ENCODE data around the gene CCDC71L. TPM values are rescaled to one million over a fixed set of nuclear protein-coding genes. Genes with fewer than 3 reads are reported as not detected.

CCDC71L gene
- total RNA-seq, 1 donor from 2014 or later, result 12.1 TPM

DNA sequence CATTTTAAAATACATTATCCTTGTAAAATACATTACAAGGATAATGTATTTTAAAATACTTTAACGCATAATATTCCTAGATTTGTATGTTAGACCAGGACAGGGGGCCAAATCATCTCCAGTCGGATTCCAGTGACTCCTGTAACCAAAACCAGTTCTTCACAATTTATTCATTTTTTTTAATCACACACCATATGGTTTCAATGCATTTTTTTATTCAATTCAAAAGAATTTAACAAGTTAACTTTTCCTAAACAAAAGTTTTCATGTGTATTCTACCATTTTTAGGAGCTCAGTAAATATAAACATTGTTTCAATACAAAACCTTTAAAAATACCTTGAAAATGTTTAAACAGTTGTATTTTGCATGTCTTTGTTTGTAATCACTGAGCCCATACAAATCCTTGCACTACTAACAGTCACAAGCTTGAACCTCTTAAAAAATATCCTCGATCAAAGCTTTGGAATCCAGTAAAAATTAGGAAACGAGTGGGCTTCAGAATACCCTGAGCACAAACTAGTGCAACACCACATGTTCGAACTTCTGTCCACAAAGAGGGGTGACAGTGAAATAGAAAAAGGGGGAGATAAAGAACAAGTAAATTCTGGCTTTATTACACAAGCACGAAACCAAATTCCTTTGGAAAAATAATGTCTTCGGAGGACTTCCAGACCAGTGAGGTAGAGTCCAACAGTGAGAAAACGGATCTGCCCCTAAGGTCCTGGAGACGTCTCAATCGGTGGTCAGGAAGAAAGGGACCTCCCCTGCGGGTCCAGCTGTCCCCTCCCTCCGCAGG, 1.6 kb downstream of the CCDC71L start:
- intact Hi-C loops (cut with micrococcal nuclease), result loop anchor here (2.0 kb wide), 1 partner anchor 235 kb away; no protein-coding TSS in a partner anchor

- intact Hi-C loops (cut with micrococcal nuclease), result loop anchor here (2.0 kb wide), 1 partner anchor 234 kb away; no protein-coding TSS in a partner anchor
Measured at GRCh38 chr7:106658316-106659165, 2.4 kb downstream of the CCDC71L start.

DNA sequence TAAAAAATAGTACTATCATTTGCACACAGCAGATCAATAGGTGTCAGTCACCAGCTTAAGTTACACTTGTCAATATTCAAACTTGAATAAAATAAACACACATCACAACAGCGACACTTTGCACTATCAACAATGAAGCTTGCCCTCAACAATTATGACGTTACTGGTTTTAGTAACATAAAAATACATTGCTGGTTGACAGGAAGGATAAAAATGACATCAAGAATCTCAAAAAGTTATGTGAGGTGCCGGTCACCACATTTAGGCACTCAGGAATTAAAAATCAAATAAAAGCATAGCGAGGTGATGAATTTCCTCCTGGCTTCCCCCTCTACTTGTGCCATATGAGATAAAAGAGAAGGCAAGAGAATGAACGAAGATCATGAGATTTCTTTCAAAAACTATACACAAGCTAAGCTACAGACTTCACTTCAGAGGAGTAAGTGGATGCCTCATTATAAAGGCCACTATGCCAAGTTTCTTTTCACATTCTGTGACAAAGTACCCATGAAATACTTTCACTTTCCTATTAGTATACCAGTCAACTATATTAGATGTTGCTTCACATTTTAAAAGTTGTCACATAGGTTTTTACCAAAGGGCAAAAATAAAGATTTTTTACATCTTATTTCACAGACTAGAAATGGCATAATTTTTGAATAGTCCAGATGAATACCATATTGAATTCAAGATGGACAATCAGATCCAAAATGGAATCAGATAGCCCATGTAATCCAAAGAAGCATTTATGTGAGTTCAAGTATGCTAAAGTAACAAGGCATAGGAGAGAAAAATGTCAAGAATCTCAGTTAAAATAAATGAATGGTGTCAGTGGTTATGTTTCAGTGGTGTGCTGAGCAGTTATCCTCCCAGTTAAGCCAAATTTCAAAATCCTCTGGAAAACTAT, 3.6 kb downstream of the CCDC71L start:
- intact Hi-C loops (cut with micrococcal nuclease), result no loop called here

DNA sequence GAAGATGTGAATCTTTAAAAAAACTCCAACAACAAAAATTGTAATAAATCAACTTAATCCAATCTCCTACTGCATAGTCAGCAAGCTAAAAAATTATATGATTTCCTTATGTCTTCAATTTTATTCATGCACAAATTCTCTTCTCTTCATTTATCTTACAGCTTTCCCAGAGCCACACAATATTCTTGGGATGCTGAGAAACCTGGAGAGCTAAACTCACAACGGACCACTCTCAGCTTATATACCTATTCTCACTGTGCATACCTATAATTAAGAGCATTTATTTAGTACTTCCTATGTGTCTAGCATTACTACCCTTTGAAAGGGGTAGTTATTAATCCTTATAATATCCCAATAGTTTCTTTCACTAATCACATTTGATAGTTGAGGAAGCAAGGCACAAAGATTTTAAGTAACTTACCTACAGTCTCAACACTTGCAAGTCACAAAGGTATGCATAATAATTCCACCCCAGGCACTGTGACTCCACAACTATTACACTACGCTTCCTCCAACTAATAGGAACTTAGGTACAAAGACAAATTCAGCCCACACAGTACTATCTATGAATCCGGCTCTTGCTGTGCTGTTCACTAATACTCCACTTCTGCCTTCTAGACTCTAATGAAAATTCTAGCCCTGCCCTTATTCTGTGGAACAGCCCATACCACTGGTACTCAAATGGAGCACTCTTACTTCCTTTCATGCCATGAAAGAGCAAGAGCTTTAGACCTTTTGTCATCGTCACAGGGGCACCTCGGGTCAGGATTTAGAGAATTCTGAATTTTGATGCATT, 5.1 kb downstream of the CCDC71L start:
- intact Hi-C loops (cut with micrococcal nuclease), result no loop called here

GRCh38 chr7:106653488-106653887, 7.5 kb downstream of the CCDC71L start:
- intact Hi-C loops (cut with micrococcal nuclease), result no loop called here

DNA sequence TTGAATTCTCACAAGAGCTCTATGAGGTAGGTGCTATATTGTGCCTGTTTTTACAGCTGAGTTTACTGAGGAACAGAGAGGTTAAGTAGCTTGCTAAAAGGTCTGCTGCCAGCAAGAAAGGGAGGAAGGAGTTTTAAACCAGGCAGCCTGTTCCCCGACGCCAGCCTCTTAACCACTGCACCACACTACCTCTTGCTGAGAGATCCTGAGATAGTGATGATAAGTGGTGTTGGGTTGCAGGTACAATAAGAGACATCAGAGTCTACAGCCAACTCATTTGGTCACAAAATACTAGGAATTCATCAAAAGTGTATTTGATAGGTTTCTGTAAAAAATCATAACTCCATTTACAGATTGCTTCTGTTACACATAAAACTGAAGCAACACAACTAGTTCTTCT, 8.0 kb downstream of the CCDC71L start:
- intact Hi-C loops (cut with micrococcal nuclease), result no loop called here

GRCh38 chr7:106652092-106652491, 8.9 kb downstream of the CCDC71L start:
- intact Hi-C loops (cut with micrococcal nuclease), result no loop called here

GRCh38 chr7:106646256-106646655, 14.7 kb downstream of the CCDC71L start:
- intact Hi-C loops (cut with micrococcal nuclease), result no loop called here

DNA sequence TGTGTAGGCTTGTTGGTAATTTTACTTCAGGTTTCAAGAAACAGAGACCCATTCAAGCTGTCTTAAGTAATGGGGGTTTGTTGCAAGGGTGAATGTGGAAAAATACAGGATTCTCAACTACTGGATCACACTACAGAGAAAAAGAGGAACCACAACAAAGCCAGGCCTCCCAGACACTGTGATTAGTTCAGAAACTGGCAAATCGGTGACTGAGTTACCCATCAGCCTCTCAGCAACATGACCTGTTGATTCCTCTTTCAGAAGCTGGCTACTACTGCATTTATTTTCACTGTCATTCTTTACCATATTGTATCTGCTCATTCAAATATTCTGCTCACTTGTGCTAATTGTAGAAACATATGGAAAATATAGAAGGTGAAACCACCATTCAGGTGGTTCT, 16.0 kb downstream of the CCDC71L start:
- intact Hi-C loops (cut with micrococcal nuclease), result no loop called here

DNA sequence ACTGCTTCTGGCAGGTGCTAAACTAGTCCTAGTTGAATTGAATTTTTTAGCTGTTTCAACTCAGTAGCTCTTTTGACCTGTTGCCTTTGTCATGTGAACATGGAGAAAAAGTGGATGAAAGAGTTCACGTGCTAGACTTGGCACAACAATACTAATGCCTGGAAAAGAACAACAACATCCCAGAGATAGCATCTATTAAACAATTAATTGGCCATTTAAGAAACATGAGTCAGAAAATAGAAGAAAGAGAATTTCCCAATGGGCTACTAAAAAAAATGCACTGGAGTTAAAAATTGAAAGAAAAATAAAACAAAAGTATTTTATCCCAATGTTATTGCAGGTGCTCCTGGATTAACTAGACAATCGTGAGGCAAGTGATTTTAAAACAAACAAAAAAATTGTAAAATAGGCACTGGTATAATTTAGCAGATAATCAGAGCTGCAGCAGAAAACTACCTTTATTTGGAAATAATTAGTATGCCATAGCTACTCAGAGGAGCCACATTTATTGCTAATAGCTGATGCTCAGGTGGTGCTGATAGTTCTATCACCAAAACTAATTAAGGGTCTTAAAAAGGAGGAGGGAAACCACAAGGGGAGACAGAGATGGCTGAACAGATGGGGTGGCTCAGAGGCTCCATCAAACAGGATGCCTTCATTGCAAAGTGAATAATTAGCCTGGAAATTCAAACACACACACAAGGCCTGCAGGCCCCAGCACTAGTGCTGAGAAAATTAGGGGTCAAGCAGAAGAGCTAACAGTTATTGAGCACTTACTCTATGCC, 17.6 kb downstream of the CCDC71L start:
- intact Hi-C loops (cut with micrococcal nuclease), result no loop called here

- intact Hi-C loops (cut with micrococcal nuclease), result no loop called here
Measured at GRCh38 chr7:106641416-106641815, 19.5 kb downstream of the CCDC71L start.

GRCh38 chr7:106640368-106641141, 20.4 kb downstream of the CCDC71L start:
- intact Hi-C loops (cut with micrococcal nuclease), result no loop called here

DNA sequence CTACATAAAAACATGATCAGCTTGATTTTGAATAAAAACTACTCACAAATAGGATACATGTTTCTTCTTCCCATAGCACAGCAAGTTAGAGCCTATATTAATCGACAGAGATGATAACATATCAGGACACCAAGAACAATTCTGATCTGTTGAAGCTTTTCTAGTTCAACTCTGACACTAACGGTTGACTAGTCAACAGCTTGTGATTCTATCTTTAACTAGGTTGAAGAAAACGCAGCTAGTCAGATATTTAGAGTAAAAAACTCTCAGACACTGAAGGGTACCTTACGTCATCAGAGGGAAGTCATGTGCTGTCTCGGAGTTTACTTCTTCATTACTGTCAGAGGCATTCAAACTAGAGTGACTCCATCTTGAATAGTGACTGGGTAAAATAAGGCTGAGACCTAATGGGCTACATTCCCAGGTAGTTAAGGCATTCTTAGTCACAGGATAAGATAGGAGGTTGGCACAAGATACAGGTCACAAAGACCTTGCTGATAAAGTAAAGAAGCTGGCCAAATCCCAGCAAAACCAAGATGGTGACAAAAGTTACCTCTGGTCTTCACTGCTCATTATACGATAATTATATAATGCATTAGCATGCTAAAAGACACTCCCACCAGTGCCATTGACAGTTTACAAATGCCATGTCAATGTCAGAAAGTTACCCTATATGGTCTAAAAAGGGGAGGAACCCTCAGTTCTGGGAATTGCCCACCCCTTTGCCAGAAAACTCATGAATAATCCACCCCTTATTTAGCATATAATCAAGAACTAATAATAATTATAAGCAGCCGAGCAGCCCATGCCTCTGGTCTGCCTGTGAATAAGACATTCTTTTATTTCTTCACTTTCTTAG, 21.3 kb downstream of the CCDC71L start:
- intact Hi-C loops (cut with micrococcal nuclease), result no loop called here

GRCh38 chr7:106635411-106635810, 25.5 kb downstream of the CCDC71L start:
- intact Hi-C loops (cut with micrococcal nuclease), result no loop called here

GRCh38 chr7:106634958-106635357, 26.0 kb downstream of the CCDC71L start:
- intact Hi-C loops (cut with micrococcal nuclease), result no loop called here

- intact Hi-C loops (cut with micrococcal nuclease), result no loop called here
Measured at GRCh38 chr7:106630648-106631047, 30.3 kb downstream of the CCDC71L start.

- intact Hi-C loops (cut with micrococcal nuclease), result no loop called here
Measured at GRCh38 chr7:106629516-106629915, 31.4 kb downstream of the CCDC71L start.
